ENCODE results near the gene GPRIN3. TPM values are rescaled to one million over a fixed set of nuclear protein-coding genes. Genes with fewer than 3 reads are reported as not detected.

Gene GPRIN3
- total RNA-seq, 1 experiment from 2014 or later: 0.39 TPM

GRCh38 chr4:89268679-89269078 lies 38.9 kb downstream of the GPRIN3 start:
- intact Hi-C loops (cut with micrococcal nuclease): no loop called here
- ChIA-PET CTCF (no interaction called here), RAD21 (ENCODE audit: low non-redundant PET in 1 of 2, low total read pairs in 2 of 2, uncharacterized antibody in 2 of 2, unreplicated experiment in 2 of 2) (no interaction called here), POLR2A (no interaction called here)
- no peaks in the 10 kb centered on the region for H3K4me1 ChIP-seq (ENCODE audit: control insufficient read depth in 1 of 2, insufficient read depth in 2 of 2, low read length in 2 of 2)
- no peak for ATAC-seq
- no peaks in the 10 kb centered on the region for H3K9me2 ChIP-seq (ENCODE audit: insufficient read depth)
- no peak for DNase-seq (ENCODE audit: low read depth, low spot score)
- no peak overlapping the region for H3K4me3 ChIP-seq (replicated peaks in 1 of 2; ENCODE audit: low read depth in 1 of 2, low read length in 2 of 2)
- no peak overlapping the region for H3K4me2 ChIP-seq (ENCODE audit: low read length)
- TF ChIP-seq EGR1 (IDR thresholded peaks at IDR 0.05; ENCODE audit: low read depth) (no peak), ZBTB33 (IDR thresholded peaks at IDR 0.05; ENCODE audit: extremely low read depth, insufficient replicate concordance, low read length) (no peak), JUND (IDR thresholded peaks at IDR 0.05) (no peak), SIN3A (IDR thresholded peaks at IDR 0.05; ENCODE audit: low read depth) (no peak), CBX3 (IDR thresholded peaks at IDR 0.05; ENCODE audit: low read depth) (no peak), POLR2AphosphoS5 (IDR thresholded peaks at IDR 0.05; ENCODE audit: low read depth, low read length) (no peak), ZNF274 (IDR thresholded peaks at IDR 0.05; ENCODE audit: low read depth, low read length) (no peak)
- TF ChIP-seq, protein P1, sequence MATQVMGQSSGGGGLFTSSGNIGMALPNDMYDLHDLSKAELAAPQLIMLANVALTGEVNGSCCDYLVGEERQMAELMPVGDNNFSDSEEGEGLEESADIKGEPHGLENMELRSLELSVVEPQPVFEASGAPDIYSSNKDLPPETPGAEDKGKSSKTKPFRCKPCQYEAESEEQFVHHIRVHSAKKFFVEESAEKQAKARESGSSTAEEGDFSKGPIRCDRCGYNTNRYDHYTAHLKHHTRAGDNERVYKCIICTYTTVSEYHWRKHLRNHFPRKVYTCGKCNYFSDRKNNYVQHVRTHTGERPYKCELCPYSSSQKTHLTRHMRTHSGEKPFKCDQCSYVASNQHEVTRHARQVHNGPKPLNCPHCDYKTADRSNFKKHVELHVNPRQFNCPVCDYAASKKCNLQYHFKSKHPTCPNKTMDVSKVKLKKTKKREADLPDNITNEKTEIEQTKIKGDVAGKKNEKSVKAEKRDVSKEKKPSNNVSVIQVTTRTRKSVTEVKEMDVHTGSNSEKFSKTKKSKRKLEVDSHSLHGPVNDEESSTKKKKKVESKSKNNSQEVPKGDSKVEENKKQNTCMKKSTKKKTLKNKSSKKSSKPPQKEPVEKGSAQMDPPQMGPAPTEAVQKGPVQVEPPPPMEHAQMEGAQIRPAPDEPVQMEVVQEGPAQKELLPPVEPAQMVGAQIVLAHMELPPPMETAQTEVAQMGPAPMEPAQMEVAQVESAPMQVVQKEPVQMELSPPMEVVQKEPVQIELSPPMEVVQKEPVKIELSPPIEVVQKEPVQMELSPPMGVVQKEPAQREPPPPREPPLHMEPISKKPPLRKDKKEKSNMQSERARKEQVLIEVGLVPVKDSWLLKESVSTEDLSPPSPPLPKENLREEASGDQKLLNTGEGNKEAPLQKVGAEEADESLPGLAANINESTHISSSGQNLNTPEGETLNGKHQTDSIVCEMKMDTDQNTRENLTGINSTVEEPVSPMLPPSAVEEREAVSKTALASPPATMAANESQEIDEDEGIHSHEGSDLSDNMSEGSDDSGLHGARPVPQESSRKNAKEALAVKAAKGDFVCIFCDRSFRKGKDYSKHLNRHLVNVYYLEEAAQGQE (IDR thresholded peaks at IDR 0.05; ENCODE audit: low read depth): no peak
- H2AFZ ChIP-seq (ENCODE audit: low read depth, low read length, poor library complexity, severe bottlenecking): no peak overlapping the region
- H3K9me3 ChIP-seq (ENCODE audit: control insufficient read depth in 1 of 2, insufficient read depth in 1 of 2, low read depth in 1 of 2, low read length in 2 of 2): no peaks in the 10 kb centered on the region
- H3K27ac ChIP-seq (ENCODE audit: low read depth, low read length): no peak overlapping the region
- no TSS peak for BruUV-seq (replicated peaks)
- no peaks in the 10 kb centered on the region for H3K36me3 ChIP-seq (ENCODE audit: control insufficient read depth in 1 of 2, insufficient read depth in 2 of 2, low read length in 2 of 2)
- no peaks in the 10 kb centered on the region for H3K79me2 ChIP-seq (ENCODE audit: insufficient read depth, low read length)
- no peaks in the 10 kb centered on the region for H3K27me3 ChIP-seq (ENCODE audit: insufficient read depth, low read length)
- no peak overlapping the region for H3K9ac ChIP-seq (ENCODE audit: low read length)
- H4K20me1 ChIP-seq (ENCODE audit: insufficient read depth): no peaks in the 10 kb centered on the region

Data from HCT116 (cell line).